Astrocyte (in vitro differentiated cells and primary cell): ENCODE results near the gene OR6S1. TPM values are rescaled to one million over a fixed set of nuclear protein-coding genes. Genes with fewer than 3 reads are reported as not detected.

Experiments used
- DNase-seq: peaks from one replicate; pipeline ENCODE4 v3.0.0-alpha.2; 2010; ENCODE audit warnings: low read depth
- FAIRE-seq: peaks from 2 replicates; lab custom pipeline; 2011; peaks lifted over from hg19 to GRCh38; lab: Jason Lieb, UNC
- H2AFZ ChIP-seq: 2 replicates; pipeline ENCODE4 v1.6.0; 2012; ENCODE audit warnings: low read depth, low read length, inconsistent platforms
- H3K27ac ChIP-seq: 2 replicates; pipeline ENCODE4 v1.5.1; 2011; ENCODE audit warnings: low read depth, low read length, inconsistent platforms
- H3K27me3 ChIP-seq: 2 replicates; pipeline ENCODE4 v1.6.0; 2011; ENCODE audit warnings: low read length, inconsistent platforms; ENCODE audit not compliant: insufficient read depth
- H3K36me3 ChIP-seq: 2 replicates; pipeline ENCODE4 v1.5.1; 2011; ENCODE audit warnings: low read length, inconsistent platforms; ENCODE audit not compliant: insufficient read depth
- H3K4me1 ChIP-seq: 2 replicates; pipeline ENCODE4 v1.5.1; 2011; ENCODE audit warnings: low read length, inconsistent platforms; ENCODE audit not compliant: insufficient read depth
- H3K4me2 ChIP-seq: 2 replicates; pipeline ENCODE4 v1.6.0; 2012; ENCODE audit warnings: low read length, inconsistent platforms
- H3K4me3 ChIP-seq: 2 replicates; pipeline ENCODE4 v1.5.1; 2011; ENCODE audit warnings: low read depth, mild to moderate bottlenecking, low read length, inconsistent platforms; ENCODE audit not compliant: insufficient read depth
- H3K79me2 ChIP-seq: 2 replicates; pipeline ENCODE4 v1.6.0; 2012; ENCODE audit warnings: mild to moderate bottlenecking, low read length, inconsistent platforms; ENCODE audit not compliant: insufficient read depth
- H3K9ac ChIP-seq: 2 replicates; pipeline ENCODE4 v1.6.0; 2012; ENCODE audit warnings: mild to moderate bottlenecking, low read length, inconsistent platforms
- H3K9me3 ChIP-seq: 2 replicates; pipeline ENCODE4 v1.5.1; 2012; ENCODE audit warnings: low read depth, mild to moderate bottlenecking, low read length, inconsistent platforms; ENCODE audit not compliant: insufficient read depth
- H4K20me1 ChIP-seq: 2 replicates; pipeline ENCODE4 v1.6.0; 2012; ENCODE audit warnings: low read length, inconsistent platforms; ENCODE audit not compliant: insufficient read depth
- H3K27ac Mint-ChIP-seq: one replicate; pipeline ENCODE4 v1.8.0; 2021; ENCODE audit warnings: mild to moderate bottlenecking, mixed read lengths; ENCODE audit not compliant: unreplicated experiment
- H3K27me3 Mint-ChIP-seq: one replicate; pipeline ENCODE4 v1.8.0; 2021; ENCODE audit warnings: low read depth, mixed read lengths; ENCODE audit not compliant: unreplicated experiment
- H3K36me3 Mint-ChIP-seq: one replicate; pipeline ENCODE4 v1.8.0; 2021; ENCODE audit warnings: low read depth, mixed read lengths; ENCODE audit not compliant: unreplicated experiment
- H3K4me1 Mint-ChIP-seq: one replicate; pipeline ENCODE4 v1.8.0; 2021; ENCODE audit warnings: low read depth, mixed read lengths; ENCODE audit not compliant: unreplicated experiment
- H3K4me3 Mint-ChIP-seq: one replicate; pipeline ENCODE4 v1.8.0; 2021; ENCODE audit warnings: mild to moderate bottlenecking, moderate library complexity, mixed read lengths; ENCODE audit not compliant: unreplicated experiment
- H3K9me3 Mint-ChIP-seq: one replicate; pipeline ENCODE4 v1.8.0; 2021; ENCODE audit warnings: mild to moderate bottlenecking, mixed read lengths; ENCODE audit not compliant: unreplicated experiment
- CTCF ChIP-seq: IDR thresholded peaks from 2 replicates; pipeline ENCODE4 v1.5.1; 2011; ENCODE audit warnings: low read depth, mild to moderate bottlenecking, inconsistent platforms, low read length, moderate library complexity; ENCODE audit not compliant: insufficient read depth
- EZH2 ChIP-seq: IDR thresholded peaks from 2 replicates; pipeline ENCODE4 v1.6.1; 2012; ENCODE audit warnings: mild to moderate bottlenecking, low read length, inconsistent platforms; ENCODE audit not compliant: insufficient read depth
- total RNA-seq: library from RNA; stranded (reverse); gene quantifications from 2 replicates; pipeline ENCODE4 v1.2.1, GENCODE V29; 2021

Gene OR6S1
- total RNA-seq, 1 donor from 2014 or later, result not detected

- H4K20me1 ChIP-seq, result peaks cover 6% of the 10 kb centered on the region
- Mint-ChIP-seq H3K36me3 (no peaks in the 10 kb centered on the region), H3K9me3 (no peaks in the 10 kb centered on the region), H3K27ac (no peak overlapping the region), H3K27me3 (no peaks in the 10 kb centered on the region), H3K4me3 (no peak overlapping the region), H3K4me1 (no peaks in the 10 kb centered on the region)
- H3K4me3 ChIP-seq, result no peak overlapping the region
- H3K36me3 ChIP-seq, result no peaks in the 10 kb centered on the region
- peak overlapping the region; percentile 14 for H3K4me2 ChIP-seq
- H3K79me2 ChIP-seq, result no peaks in the 10 kb centered on the region
- no peaks in the 10 kb centered on the region for H3K27me3 ChIP-seq
- no peaks in the 10 kb centered on the region for H3K4me1 ChIP-seq
- DNase-seq (no peak), FAIRE-seq (no peak)
- no peak overlapping the region for H3K27ac ChIP-seq
- no peaks in the 10 kb centered on the region for H3K9me3 ChIP-seq
- H3K9ac ChIP-seq, result no peak overlapping the region
- TF ChIP-seq CTCF (no peak), EZH2 (no peak)
- H2AFZ ChIP-seq, result no peak overlapping the region
These were observed 29.1 kb downstream of the OR6S1 start for GRCh38 chr14:20612403-20612802.

GRCh38 chr14:20611277-20611676 is 30.2 kb downstream of the OR6S1 start:
- H3K36me3 Mint-ChIP-seq, result no peaks in the 10 kb centered on the region
- TF ChIP-seq EZH2 (no peak), CTCF (no peak)

GRCh38 chr14:20610002-20610765 is 31.3 kb downstream of the OR6S1 start:
- H3K27ac ChIP-seq, result peak overlapping the region; percentile 14
- TF ChIP-seq EZH2 (no peak), CTCF (no peak)
- no peaks in the 10 kb centered on the region for H3K9me3 ChIP-seq
- H3K4me2 ChIP-seq, result peak overlapping the region; percentile 89
- H3K4me1 Mint-ChIP-seq, result no peaks in the 10 kb centered on the region
- no peaks in the 10 kb centered on the region for H3K79me2 ChIP-seq
- no peaks in the 10 kb centered on the region for H3K9me3 Mint-ChIP-seq
- H3K27ac Mint-ChIP-seq, result no peak overlapping the region
- no peak for FAIRE-seq
- peak overlapping the region; percentile 93 for H3K4me3 ChIP-seq
- H3K36me3 ChIP-seq, result no peaks in the 10 kb centered on the region
- H3K9ac ChIP-seq, result peak overlapping the region; percentile 82
- H4K20me1 ChIP-seq, result peaks cover 6% of the 10 kb centered on the region
- H3K36me3 Mint-ChIP-seq, result no peaks in the 10 kb centered on the region
- peak overlapping the region; percentile 79 for H2AFZ ChIP-seq
- H3K27me3 ChIP-seq, result no peaks in the 10 kb centered on the region
- H3K4me1 ChIP-seq, result no peaks in the 10 kb centered on the region
- no peak overlapping the region for H3K4me3 Mint-ChIP-seq
- DNase-seq, result peak; percentile 71
- H3K27me3 Mint-ChIP-seq, result no peaks in the 10 kb centered on the region

More at GRCh38 chr14:20611277-20611676, 30.2 kb downstream of the OR6S1 start:
- Mint-ChIP-seq H3K9me3 (no peaks in the 10 kb centered on the region), H3K4me3 (no peak overlapping the region), H3K27me3 (no peaks in the 10 kb centered on the region), H3K27ac (no peak overlapping the region), H3K4me1 (no peaks in the 10 kb centered on the region)
- Histone ChIP-seq H4K20me1 (peaks cover 6% of the 10 kb centered on the region), H3K9me3 (no peaks in the 10 kb centered on the region), H3K36me3 (no peaks in the 10 kb centered on the region), H3K4me1 (no peaks in the 10 kb centered on the region), H3K27me3 (no peaks in the 10 kb centered on the region), H2AFZ (no peak overlapping the region), H3K9ac (no peak overlapping the region), H3K79me2 (no peaks in the 10 kb centered on the region), H3K4me2 (no peak overlapping the region), H3K27ac (no peak overlapping the region), H3K4me3 (no peak overlapping the region)
- DNase-seq (no peak), FAIRE-seq (no peak)
